ENCODE measurements around the gene TNNI2. TPM values are rescaled to one million over a fixed set of nuclear protein-coding genes. Genes with fewer than 3 reads are reported as not detected.

TNNI2 gene
- total and polyA plus RNA-seq, 8 donors: 0.24 to 8.5 (median 0.52) TPM; not detected in 1

DNA sequence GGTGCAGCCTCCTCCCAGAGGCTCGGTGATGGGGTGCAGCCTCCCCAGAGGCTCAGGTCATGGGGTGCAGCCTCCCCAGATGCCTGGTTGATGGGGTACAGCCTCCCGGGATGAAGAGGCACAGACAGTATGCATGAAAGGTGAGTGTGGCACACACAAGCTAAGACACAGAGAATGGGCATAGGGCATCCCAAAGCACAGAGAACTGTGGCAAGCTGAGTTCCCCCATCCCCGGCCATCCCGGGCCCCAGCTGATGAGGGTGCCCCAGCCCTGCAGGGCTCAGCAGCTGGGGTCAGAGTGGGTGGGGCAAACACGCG, 8.8 kb upstream of the TNNI2 start:
- intact Hi-C loops (cut with DNase I): loop anchor here in 1 of 2 donors (5.0 to 10.0 kb wide), 2 partner anchors 138 to 175 kb away; no protein-coding TSS in a partner anchor
- H3K4me1 ChIP-seq: peaks cover 37 to 65% of the 10 kb centered on the region in 2 donors
- H3K36me3 ChIP-seq: no peaks in the 10 kb centered on the region
- H3K9me3 ChIP-seq: no peaks in the 10 kb centered on the region
- DNase-seq: no peak
- H3K4me3 ChIP-seq: no peak overlapping the region
- TF ChIP-seq, protein P1, sequence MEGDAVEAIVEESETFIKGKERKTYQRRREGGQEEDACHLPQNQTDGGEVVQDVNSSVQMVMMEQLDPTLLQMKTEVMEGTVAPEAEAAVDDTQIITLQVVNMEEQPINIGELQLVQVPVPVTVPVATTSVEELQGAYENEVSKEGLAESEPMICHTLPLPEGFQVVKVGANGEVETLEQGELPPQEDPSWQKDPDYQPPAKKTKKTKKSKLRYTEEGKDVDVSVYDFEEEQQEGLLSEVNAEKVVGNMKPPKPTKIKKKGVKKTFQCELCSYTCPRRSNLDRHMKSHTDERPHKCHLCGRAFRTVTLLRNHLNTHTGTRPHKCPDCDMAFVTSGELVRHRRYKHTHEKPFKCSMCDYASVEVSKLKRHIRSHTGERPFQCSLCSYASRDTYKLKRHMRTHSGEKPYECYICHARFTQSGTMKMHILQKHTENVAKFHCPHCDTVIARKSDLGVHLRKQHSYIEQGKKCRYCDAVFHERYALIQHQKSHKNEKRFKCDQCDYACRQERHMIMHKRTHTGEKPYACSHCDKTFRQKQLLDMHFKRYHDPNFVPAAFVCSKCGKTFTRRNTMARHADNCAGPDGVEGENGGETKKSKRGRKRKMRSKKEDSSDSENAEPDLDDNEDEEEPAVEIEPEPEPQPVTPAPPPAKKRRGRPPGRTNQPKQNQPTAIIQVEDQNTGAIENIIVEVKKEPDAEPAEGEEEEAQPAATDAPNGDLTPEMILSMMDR (IDR thresholded peaks at IDR 0.05): no peak
- no peak overlapping the region for H3K27ac ChIP-seq
- no peak for ATAC-seq
- peaks cover 0 to 71% of the 10 kb centered on the region in 2 donors for H3K27me3 ChIP-seq

DNA sequence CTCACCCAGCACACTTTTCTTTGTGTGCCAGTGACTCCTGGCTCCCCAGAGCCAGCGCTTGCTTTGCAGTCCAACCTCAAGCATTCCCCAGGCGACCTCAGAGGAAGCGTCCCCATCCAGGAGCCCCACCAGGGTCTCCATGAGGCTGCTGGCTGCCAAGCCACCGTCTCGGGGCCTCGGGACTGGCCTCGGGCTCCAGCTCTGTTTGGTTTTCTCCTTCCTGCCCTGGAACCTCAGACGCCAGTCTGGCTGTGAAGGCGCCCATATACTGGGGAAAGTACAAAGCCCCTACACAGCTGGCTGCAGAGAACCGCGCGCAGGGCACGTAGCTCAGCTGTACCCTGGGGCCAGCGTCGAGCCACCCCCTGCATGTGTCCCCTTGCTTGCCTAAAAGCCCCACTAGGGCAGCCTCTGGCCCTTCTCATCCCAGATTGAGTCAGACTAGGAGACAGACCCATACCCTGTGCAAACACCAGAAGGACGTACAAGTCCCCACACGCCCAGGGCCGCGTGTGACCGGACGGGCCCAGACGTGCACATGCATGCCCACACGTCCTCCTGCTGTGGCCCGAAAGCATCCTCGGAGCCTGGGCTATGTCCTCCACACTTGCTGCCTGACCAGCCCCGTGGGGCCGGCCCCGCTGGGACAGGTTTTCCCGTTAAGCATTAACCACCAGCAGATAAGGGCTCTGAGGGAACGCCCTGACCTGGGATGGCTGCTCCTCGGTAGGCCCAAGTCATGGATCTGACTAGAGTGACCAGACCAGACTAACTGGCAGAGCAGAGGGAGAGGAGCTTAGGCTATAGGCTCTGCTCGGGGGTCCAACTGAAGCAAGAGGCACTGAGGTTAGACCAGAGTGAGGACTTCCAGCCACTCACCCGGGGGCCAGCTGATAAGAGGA, 8.2 kb upstream of the TNNI2 start:
- no peak overlapping the region for H3K4me3 ChIP-seq
- H3K27ac ChIP-seq: no peak overlapping the region
- TF ChIP-seq, protein P1 (IDR thresholded peaks at IDR 0.05): no peak
- H3K36me3 ChIP-seq: no peaks in the 10 kb centered on the region
- H3K9me3 ChIP-seq: no peaks in the 10 kb centered on the region
- intact Hi-C loops (cut with DNase I): loop anchor here in 1 of 2 donors (5.0 to 10.0 kb wide), 2 partner anchors 138 to 176 kb away; no protein-coding TSS in a partner anchor
- DNase-seq: peak in 3 of 4 donors; percentile 68 to 85 (median 73)
- peaks cover 37 to 59% of the 10 kb centered on the region in 2 donors for H3K4me1 ChIP-seq
- H3K27me3 ChIP-seq: peaks cover 0 to 66% of the 10 kb centered on the region in 2 donors
- ATAC-seq: peak; percentile 33

DNA sequence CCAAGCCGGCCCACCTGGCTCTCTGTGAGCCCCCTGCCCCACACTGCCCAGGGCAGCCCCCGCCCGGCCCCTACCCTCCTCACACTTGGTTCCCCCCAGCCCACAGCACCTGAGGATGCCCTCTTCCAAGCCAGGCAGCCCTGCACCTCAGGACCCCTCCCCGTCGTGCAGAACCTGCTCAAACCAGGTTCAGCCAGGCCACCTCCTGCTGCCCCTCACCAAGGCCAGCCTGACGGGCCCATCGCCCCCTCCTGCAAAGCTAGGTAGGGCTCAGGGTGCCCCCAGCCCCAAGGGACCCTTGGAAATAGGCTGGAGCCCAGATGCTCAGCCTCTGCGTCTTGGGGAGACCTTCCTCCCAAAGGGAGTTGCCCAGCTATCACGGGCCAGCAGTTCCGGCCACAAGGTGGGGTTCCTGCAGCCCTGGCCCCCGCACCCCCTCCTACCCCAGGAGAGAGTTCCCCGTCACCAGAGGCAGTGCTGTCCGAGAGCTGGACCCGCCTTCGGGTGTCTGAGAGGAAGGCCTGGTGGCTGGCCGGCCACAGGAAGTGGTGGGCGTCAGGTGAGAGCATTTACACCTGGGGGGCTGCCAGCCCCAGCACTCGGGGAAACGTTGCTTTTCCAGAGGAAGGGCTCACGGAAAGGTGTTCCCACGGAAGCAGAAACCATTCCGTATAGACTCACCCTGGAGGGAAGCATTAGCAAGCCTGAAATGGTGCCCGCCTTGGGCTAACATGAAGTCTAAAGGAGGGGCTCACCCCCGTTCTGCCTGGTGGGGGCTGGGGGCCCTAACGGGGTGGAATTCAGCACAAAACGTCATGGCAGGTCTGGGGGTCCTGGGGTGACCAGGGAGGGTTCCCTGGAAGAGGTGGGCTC, 7.2 kb upstream of the TNNI2 start:
- ATAC-seq (no peak), DNase-seq (peak in 1 of 4 donors; percentile 64)
- H3K4me1 ChIP-seq: peaks cover 33 to 54% of the 10 kb centered on the region in 2 donors

DNA sequence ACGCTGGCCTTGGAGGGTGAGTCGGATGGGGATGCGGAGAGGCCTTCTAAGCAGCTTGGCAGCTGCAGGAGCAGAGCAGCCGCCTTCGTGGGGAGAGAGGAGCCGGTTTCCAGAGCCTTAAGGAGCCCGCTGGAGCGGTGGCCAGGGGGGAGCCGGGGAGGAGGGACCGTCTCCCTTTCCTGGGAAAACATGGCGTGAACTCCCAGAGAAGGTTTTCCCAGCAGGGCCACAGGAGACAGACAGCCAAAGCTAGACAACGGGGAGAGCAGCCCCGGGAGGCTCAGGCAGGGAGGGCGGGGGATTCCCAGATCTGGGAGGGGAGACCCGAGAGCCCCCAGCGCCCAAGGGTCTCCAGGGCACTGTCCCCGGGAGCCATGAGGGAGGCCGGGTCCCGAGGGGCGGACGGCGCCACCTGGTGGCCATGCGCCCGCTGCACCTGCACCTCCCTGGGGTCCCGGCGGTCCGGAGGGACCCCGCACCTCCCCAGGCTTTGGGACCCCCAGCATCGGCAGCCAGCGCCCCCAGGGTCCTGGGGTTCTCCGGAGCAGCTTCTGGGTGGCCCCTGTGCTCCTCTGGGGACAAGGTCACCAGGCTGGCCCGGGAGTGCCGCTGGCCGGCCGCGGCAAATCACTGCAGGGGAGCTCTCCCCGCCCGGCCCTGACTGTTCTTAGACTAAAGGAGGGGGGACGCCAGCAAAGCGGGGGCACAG, 6.4 kb upstream of the TNNI2 start:
- Histone ChIP-seq H3K27me3 (peaks cover 0 to 60% of the 10 kb centered on the region in 2 donors), H3K36me3 (no peaks in the 10 kb centered on the region), H3K27ac (peak overlapping the region in 1 of 2 donors; percentile 23), H3K4me3 (peak overlapping the region in 1 of 2 donors; percentile 18), H3K4me1 (peaks cover 25 to 46% of the 10 kb centered on the region in 2 donors), H3K9me3 (no peaks in the 10 kb centered on the region)
- ATAC-seq: peak; percentile 45
- TF ChIP-seq, protein P1 (IDR thresholded peaks at IDR 0.05): peak; percentile 97 to 99
- intact Hi-C loops (cut with DNase I): loop anchor here in 1 of 2 donors (5.0 to 10.0 kb wide), 2 partner anchors 140 to 178 kb away; no protein-coding TSS in a partner anchor
- DNase-seq: peak in 3 of 4 donors; percentile 37 to 94 (median 60)

More for the DNA sequence above, 7.2 kb upstream of the TNNI2 start:
- H3K9me3 ChIP-seq: no peaks in the 10 kb centered on the region
- H3K36me3 ChIP-seq: no peaks in the 10 kb centered on the region
- TF ChIP-seq, protein P1 (IDR thresholded peaks at IDR 0.05): no peak
- no peak overlapping the region for H3K4me3 ChIP-seq
- H3K27me3 ChIP-seq: peaks cover 0 to 60% of the 10 kb centered on the region in 2 donors
- intact Hi-C loops (cut with DNase I): loop anchor here in 1 of 2 donors (5.0 to 10.0 kb wide), 2 partner anchors 139 to 177 kb away; no protein-coding TSS in a partner anchor
- no peak overlapping the region for H3K27ac ChIP-seq

Data from left lung (tissue), 10 donors.